Thymus (tissue), 11 donors: ENCODE results near the gene C1orf167. TPM values are rescaled to one million over a fixed set of nuclear protein-coding genes. Genes with fewer than 3 reads are reported as not detected.
A peak's percentile ranks its signal among the peaks of the same experiment; 100 is the strongest.

Experiments
- DNase-seq, 9 donors: peaks; one replicate each; pipeline ENCODE4 v3.0.0-alpha.2; 2013; ENCODE audit warnings: low spot score in 9 of 9, low read depth in 6 of 9, missing footprints in 1 of 9
- H3K27ac ChIP-seq, 2 donors: one replicate each; pipeline ENCODE4 v1.5.1; 2013; ENCODE audit warnings: control low read depth in 1 of 2, low read depth in 1 of 2, low read length in 1 of 2, mild to moderate bottlenecking in 1 of 2, moderate library complexity in 1 of 2
- H3K27me3 ChIP-seq, 2 donors: one replicate each; pipeline ENCODE4 v1.5.1; 2013; ENCODE audit warnings: low read length in 1 of 2; ENCODE audit not compliant: control insufficient read depth in 2 of 2, insufficient read depth in 1 of 2
- H3K36me3 ChIP-seq, 2 donors: one replicate each; pipeline ENCODE4 v1.5.1; 2013; ENCODE audit warnings: low read length in 1 of 2, mild to moderate bottlenecking in 1 of 2, moderate library complexity in 1 of 2; ENCODE audit not compliant: control insufficient read depth in 2 of 2, insufficient read depth in 2 of 2
- H3K4me1 ChIP-seq, 2 donors: one replicate each; pipeline ENCODE4 v1.5.1; 2013; ENCODE audit warnings: low read length in 2 of 2; ENCODE audit not compliant: control insufficient read depth in 2 of 2, insufficient read depth in 2 of 2
- H3K4me3 ChIP-seq, 2 donors: one replicate each; pipeline ENCODE4 v1.5.1; 2013; ENCODE audit warnings: low read length in 2 of 2, control low read depth in 1 of 2, mild to moderate bottlenecking in 1 of 2
- H3K9me3 ChIP-seq, 2 donors: one replicate each; pipeline ENCODE4 v1.5.1; 2013; ENCODE audit warnings: low read length in 1 of 2, mild to moderate bottlenecking in 1 of 2; ENCODE audit not compliant: control insufficient read depth in 2 of 2, insufficient read depth in 1 of 2
- WGBS: extraction: QIAGEN DNeasy Blood & Tissue Kit; methylation state at CpG from one replicate; pipeline ENCODE4 v1.1.7; 2013; 5-methylcytosine and 5-hydroxymethylcytosine counted together
- polyA plus RNA-seq: library from polyadenylated mRNA; stranded (reverse); fragments of 200-250 nt; gene quantifications from one replicate; pipeline ENCODE4 v1.2.3, GENCODE V29; 2013
- total RNA-seq: library from RNA; stranded (reverse); fragments of 120-200 nt; gene quantifications from one replicate; pipeline ENCODE4 v1.2.4, GENCODE V29; 2013
- donor health status: healthy.

C1orf167 gene
- total and polyA plus RNA-seq, 2 donors = 0.14 to 1.5 TPM

GRCh38 chr1:11837767-11838348 lies 75.9 kb downstream of the C1orf167 start:
- Histone ChIP-seq H3K27me3 (no peaks in the 10 kb centered on the region), H3K36me3 (peaks cover 85 to 91% of the 10 kb centered on the region in 2 donors), H3K4me3 (no peak overlapping the region), H3K9me3 (no peaks in the 10 kb centered on the region), H3K4me1 (no peaks in the 10 kb centered on the region), H3K27ac (no peak overlapping the region)
- 97% methylated on average over 11 of the region's 11 CpGs for WGBS
- DNase-seq = no peak

GRCh38 chr1:11838349-11839272 lies 76.6 kb downstream of the C1orf167 start:
- H3K27me3 ChIP-seq = no peaks in the 10 kb centered on the region
- H3K4me1 ChIP-seq = no peaks in the 10 kb centered on the region
- H3K36me3 ChIP-seq = peaks cover 78 to 86% of the 10 kb centered on the region in 2 donors
- H3K27ac ChIP-seq = no peak overlapping the region
- H3K4me3 ChIP-seq = no peak overlapping the region
- no peaks in the 10 kb centered on the region for H3K9me3 ChIP-seq
- peak; percentile 3 to 71 (median 44) for DNase-seq
- 74% methylated on average over 40 of the region's 40 CpGs for WGBS

Other genes starting within 250 kb of the C1orf167 start
- gene FBXO2, start 107.8 kb upstream of the C1orf167 start, total RNA-seq = 9.0 TPM
- 46.2 TPM for gene FBXO2, start 107.8 kb upstream of the C1orf167 start, polyA plus RNA-seq
- gene FBXO44, start 107.3 kb upstream of the C1orf167 start, total RNA-seq = 8.6 TPM
- gene FBXO44, start 107.3 kb upstream of the C1orf167 start, polyA plus RNA-seq = 37.3 TPM
- 11.4 TPM for gene FBXO6, start 98.0 kb upstream of the C1orf167 start, total RNA-seq
- gene FBXO6, start 98.0 kb upstream of the C1orf167 start, polyA plus RNA-seq = 16.1 TPM
- 61.6 TPM for gene MAD2L2, start 81.0 kb upstream of the C1orf167 start, total RNA-seq
- 49.6 TPM for gene MAD2L2, start 81.0 kb upstream of the C1orf167 start, polyA plus RNA-seq
- 0.14 TPM for gene DRAXIN, start 70.5 kb upstream of the C1orf167 start, total RNA-seq
- 0.14 TPM for gene DRAXIN, start 70.5 kb upstream of the C1orf167 start, polyA plus RNA-seq
- gene AGTRAP, start 26.1 kb upstream of the C1orf167 start, total RNA-seq = 20.5 TPM
- 84.2 TPM for gene AGTRAP, start 26.1 kb upstream of the C1orf167 start, polyA plus RNA-seq
- 9.4 TPM for gene MTHFR, start 43.8 kb downstream of the C1orf167 start, total RNA-seq
- 11.7 TPM for gene MTHFR, start 43.8 kb downstream of the C1orf167 start, polyA plus RNA-seq
- gene CLCN6, start 44.0 kb downstream of the C1orf167 start, total RNA-seq = 2.6 TPM
- 9.2 TPM for gene CLCN6, start 44.0 kb downstream of the C1orf167 start, polyA plus RNA-seq
- 0.80 TPM for gene NPPA, start 85.6 kb downstream of the C1orf167 start, total RNA-seq
- gene NPPA, start 85.6 kb downstream of the C1orf167 start, polyA plus RNA-seq = 5.9 TPM
- gene NPPB, start 96.8 kb downstream of the C1orf167 start, total RNA-seq = 0.47 TPM
- 1.7 TPM for gene NPPB, start 96.8 kb downstream of the C1orf167 start, polyA plus RNA-seq
- 26.6 TPM for gene KIAA2013, start 164.2 kb downstream of the C1orf167 start, total RNA-seq
- gene KIAA2013, start 164.2 kb downstream of the C1orf167 start, polyA plus RNA-seq = 24.8 TPM
- gene PLOD1, start 172.5 kb downstream of the C1orf167 start, total RNA-seq = 12.8 TPM
- gene PLOD1, start 172.5 kb downstream of the C1orf167 start, polyA plus RNA-seq = 13.7 TPM
- gene MFN2, start 218.3 kb downstream of the C1orf167 start, total RNA-seq = 25.9 TPM
- gene MFN2, start 218.3 kb downstream of the C1orf167 start, polyA plus RNA-seq = 27.8 TPM